GM19397 (cell line): ENCODE results near the gene BCAS4.
"Not testable (repeated sequence)": the region's sequence is repeated elsewhere in the genome, so short reads cannot be mapped to it uniquely, and the experiment has no call there.

ENCODE experiments used
- ATAC-seq: cut with Tn5 transposase; IDR thresholded peaks from one replicate; pipeline ENCODE4 v1.9.1; 2021; ENCODE audit warnings: mild to moderate bottlenecking, moderate library complexity; ENCODE audit not compliant: unreplicated experiment

BCAS4 gene

DNA sequence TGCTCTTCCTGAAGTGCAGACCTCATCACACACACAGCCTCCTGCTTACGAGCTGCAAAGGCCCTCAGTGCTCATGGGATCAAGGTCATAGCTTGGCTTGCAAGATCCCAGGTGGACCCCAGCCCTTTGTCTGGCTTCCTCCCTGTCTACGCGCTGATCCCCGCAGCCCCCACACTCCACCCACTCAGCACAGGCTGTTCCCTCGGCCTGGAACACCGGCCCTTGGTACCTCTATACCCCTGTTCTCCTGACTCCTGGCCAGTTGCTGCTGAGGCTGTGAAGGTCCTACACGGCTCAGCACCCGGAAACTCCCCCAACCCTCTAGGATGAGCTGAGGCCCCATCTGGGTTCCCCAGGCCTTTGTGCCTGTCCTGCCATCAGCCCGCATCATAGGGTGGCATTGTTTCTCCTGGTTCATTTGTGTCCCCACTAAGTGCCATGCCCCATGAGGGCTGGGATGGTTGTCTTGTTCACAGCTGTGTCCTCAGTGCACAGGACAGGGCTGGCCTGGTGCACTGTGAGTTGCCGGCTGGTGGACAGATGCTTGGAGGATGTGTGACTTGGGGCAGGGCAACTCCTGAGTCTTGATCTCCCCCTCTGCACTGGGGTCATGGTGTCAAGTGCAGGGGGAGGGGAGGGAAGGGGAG lies 79.4 kb downstream of the BCAS4 start:
- ATAC-seq: no peak

DNA sequence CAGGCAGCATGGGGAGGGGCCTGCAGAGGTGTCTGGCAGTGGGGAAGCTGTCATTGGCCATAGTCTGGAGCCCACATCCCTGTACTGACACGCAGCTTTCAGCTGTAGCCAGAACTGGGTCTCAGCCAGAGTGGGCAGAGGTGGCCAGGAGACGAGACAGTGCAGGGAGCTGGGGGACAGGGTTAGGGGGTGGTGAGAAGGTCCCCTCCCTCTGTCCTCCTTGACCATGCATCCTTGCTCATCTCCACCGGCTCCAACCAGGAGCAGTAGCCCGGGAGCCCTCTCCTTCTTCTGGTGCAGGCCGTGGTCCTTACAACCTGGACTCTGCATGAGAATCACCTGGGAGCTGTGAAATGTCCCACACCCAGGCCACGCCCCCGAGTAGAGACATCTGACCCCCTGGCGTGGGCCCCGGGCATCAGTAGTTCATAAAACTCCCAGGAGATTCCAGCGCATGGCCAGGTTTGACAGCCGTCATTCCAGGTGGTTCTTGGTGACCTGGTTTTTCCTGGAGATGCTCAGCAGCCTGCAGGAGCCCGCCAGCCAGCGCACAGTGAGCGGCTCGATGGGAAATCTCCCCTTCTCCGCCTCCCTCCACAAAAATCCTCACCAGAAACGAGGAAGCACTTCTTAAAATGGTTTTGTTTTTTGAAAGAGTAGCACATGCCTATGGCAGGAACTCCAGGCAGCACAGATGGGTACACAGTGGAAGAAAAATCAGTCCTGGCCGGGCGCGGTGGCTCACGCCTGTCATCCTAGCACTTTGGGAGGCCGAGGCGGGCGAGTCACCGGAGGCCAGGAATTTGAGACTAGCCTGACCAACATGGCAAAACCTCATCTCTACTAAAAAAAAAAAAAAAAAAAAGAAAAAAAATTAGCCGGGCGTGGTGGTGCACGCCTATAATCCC lies 80.2 kb downstream of the BCAS4 start:
- ATAC-seq: no peak

DNA sequence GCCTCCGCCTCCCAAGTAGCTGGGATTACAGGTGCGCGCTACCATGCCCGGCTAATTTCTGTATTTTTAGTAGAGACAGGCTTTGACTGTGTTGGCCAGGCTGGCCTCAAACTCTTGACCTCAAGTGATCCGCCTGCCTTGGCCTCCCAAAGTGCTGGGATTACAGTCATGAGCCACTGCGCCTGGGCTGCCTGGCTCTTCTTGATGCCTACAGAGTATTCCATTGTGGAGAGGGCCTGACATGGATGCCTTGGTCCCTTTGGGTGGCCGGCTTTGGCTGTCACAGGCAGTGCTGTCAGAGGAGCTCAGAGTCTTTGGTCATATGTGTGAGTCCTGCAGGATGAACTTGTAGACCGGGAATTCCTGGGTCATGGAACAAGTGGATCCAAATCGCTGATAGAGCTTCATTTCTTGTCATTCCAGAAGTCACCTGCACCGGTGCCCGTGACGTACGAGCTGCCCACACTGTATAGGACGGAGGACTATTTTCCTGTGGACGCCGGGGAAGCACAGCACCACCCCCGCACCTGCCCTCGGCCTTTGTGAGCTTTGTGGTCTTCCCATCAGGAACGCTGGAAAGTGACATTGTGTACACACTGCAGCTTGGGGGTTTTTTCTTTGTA lies 81.3 kb downstream of the BCAS4 start:
- ATAC-seq: no peak

DNA sequence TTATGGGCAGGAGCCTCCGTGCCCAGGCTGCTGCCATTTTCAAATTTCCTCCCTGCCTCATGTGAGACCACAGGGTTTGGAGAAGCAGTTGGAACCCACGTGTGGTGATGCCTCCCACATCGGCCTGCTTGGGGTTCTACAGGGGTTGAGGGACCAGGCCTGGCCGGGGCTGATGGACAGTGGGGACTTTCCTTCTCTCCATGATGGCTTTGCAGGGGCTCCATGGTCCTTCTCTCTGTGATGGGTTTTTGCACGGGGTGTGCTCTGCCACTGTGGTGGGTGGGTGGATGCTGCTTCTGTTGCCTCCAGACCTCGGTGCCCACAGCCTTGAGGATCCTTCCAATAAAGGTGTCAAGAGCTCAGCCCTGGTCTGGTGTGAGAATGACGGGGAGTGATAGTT lies 82.0 kb downstream of the BCAS4 start:
- no peak for ATAC-seq

DNA sequence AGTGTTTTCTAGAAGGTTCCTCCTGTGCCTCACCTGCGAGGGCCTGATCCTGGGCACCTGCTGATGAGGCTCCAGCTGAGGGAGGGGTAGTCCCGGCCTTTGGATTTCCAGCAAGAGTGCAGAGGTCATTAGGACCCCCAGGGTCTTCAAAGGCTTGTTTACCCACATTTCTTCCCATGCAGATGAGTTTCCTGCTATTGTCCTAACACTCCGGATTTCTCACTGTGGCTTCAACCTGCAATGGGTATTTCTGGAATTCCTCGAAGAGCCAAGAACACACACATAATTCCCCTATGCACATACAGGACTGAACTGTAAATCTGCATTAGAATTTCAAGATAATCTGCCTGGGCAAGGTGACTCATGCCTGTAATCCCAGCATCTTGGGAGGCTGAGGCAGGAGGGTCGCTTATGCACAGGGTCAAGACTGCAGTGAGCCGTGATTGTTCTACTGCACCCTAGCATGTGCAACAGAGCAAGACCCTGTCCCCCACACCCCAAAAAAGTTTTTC lies 82.4 kb downstream of the BCAS4 start:
- no peak for ATAC-seq

DNA sequence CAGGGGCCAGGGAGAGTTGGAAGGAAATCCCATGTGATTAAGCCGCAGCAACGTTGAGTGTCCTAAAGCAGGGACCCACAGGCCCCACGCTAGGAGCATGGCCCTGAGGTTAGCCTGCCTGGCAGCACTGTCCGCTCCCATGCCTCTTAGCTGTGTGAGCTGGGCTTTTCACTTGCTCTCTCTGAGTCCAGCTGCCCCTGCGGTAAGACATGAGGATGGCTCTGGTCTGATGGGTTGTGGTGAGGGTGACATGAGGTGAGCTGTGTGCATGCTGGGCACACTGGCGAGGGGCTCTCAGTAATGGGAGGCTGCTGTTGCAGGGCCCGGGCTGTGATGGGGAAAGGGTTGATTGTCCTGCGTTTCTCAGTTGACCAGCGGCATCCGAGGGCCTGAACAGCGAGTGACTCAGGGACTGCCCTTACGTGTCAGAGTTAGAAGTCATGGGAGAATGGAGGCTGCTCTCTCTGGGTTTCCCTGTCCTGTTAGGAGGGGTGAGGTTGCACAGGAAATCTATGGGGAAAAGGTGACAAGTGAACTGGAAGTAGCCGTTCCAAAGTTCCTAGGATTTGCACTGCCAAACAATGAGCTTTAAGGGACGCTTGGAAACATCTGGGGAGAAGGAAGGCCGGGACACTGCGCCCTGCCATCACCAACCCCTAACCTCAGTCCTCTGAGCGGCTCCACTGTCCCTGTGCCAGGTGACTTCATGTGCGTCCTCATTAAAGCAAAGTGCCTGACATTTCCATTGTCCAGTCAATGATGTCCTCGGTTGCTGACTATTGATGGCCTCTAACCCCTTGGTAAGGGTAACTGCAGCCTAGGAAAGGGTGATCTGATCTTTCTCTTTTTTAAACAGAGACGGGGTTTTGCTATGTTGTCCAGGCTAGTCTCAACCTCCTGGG lies 85.0 kb downstream of the BCAS4 start:
- no peak for ATAC-seq

DNA sequence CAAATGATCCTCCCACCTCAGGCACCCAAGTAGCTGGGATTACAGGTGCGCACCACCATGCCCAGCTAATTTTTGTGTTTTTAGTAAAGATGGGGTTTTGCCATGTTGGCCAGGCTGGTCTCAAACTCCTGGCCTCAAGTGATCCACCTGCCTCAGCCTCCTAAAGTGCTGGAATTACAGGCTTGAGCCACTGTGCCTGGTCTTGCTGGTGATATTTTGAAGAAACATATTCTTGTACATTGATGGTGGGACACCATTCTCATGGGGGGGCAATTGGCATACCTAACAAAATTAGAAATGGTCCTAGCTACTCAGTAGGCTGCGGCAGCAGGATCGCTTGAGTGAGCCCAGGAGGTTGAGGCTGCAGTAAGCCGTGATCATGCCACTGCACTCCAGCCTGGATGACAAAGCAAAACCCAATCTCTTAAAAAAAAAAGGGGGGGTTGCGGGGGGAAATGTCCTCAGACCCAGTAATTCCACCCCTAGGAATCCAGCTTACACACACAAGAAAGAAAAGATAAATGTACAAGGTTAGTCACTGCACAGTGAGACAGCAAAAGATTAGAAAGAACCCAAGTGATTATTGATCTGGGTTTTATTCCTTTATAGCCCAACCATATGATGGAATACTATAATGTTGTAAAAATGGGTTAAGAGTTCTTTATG lies 87.0 kb downstream of the BCAS4 start:
- ATAC-seq: not testable (repeated sequence)

DNA sequence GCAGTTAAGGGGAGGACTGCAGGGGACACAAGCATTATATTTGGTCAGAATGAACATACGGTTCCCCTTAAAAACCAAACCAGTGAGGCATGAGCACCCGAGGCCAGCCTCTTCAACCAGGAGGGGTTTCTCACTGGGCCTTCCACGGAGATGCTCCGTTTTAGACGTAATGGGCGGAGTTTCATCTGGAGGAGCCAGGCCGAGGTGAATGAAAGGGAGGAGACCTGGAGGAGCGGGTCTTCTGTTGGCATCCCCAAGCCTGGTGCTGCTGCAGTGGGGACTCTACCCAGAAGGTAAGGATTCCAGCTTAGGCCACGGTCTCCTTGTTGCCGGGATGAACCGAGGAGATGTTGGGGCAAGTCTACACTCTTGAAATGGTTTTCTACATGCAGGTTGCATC lies 89.0 kb downstream of the BCAS4 start:
- ATAC-seq: no peak

DNA sequence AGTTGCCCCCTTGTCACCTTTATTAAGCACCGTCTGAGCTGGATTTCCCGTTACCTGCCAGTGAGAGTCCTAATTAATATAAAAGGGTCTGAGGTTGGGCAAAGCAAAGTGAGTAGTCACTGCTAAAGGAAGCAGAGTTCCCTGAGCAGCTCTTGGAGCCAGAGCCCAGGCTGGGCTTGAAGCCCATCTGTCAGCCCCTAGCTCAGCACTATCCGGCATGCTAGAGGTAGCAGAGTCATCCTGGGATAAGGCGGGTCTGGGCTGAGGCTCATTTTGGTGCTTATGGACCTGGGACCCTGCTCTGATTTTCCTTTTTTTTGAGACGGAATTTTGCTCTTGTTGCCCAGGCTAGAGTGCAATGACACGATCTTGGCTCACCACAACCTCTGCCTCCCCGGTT lies 90.2 kb downstream of the BCAS4 start:
- no peak for ATAC-seq

DNA sequence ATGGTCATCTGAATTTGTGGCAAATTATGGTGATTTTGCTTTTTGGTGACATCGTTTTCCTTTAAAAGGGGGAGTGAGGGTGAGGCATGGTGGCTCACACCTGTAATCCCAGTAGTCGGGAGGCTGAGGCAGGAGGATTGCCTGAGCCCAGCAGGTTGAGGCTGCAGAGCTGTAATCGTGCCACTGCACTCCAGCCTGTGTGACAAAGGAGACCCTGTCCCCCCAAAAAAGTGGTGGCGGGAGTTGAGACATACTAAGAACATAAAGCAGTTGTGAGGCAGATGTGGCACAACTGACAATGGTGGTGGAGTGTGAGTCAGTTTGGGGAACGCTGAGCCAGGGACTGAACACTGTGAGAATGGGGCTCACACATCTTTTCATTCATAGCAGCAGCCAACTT lies 90.9 kb downstream of the BCAS4 start:
- no peak for ATAC-seq

DNA sequence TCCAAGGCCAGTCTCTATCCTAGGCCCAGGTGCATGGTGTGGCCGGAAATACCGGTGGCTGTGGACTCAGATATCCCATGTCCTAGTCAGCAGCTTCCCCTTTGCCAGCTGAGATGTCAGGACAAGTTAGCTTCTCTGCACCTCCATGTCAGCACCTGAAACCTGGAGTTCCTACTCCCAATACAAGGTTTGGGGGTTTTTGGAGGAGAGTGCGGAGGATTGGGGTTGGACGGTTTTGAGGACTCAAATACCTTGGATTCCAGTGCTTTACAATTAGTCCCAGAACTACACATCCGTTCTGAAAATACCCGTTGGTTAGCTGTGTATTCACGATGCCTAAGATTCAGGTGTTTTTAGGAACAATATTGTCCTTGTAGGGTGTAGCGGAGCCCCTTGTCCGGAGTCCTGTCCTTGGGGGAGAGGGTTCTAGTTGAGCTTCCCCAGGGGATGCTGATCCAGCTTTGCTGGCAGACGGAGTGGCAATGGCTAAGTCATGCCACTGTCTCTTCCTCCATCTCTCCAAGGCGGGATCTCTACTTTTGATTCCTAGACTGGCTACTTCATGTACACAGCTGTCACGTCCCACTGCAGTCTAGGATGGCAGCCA lies 91.4 kb downstream of the BCAS4 start:
- ATAC-seq: no peak

DNA sequence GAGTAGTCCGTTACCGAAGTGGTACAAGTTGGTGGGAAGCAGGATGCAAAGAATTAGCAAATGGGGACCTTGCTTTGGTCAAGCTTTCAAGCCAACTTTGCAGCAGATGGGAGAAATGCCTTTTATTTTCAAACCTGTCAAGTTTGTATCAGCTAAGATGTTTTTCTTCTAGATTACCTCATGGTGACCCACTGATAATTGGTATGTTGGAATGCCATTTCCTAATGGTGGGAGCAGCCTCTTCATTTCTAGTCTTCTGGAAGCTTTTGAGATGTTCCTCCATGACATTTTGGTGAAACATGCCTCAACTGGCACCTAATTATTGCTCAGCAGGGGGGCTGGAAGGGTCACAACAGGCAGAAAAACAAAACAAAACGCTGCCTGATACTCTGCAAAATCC lies 92.7 kb downstream of the BCAS4 start:
- no peak for ATAC-seq

DNA sequence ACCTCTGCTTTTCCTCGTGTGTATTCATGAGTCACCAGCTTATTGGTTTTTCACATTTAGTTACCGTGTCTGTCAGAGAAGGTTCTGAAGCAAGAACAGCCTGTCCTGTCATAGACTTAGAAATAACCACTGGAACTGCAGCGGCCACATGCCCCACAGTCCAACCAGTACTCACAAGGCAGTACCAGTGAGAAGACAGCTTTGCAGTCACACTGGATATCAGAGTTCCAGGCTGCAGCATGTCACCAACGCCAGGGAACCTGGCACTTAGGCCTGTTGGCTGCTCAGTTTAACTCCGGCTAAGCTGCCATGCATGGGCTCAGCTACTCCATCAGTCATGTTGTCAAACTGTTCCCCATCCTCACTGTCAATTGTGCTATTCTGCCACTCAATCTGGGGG lies 96.3 kb downstream of the BCAS4 start:
- ATAC-seq: no peak

DNA sequence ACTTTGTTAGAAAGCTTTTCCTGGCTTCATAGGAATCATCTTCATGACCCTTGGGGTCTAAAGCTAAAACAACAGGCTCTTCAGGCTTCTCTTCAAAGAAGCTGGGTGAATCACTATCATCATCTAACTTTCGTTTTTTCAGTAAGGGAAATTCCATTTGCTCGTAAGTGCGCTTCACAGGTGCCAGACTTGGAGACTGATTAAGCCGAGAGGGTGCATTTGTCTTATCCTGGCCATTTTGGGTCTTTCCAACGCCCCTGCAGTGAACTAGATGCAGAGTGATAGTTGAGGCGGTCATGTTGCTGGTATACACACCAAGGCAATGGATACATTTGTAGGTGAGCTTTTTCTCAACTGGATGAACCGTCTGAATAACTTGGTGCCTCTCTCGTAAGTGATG lies 97.5 kb downstream of the BCAS4 start:
- no peak for ATAC-seq

DNA sequence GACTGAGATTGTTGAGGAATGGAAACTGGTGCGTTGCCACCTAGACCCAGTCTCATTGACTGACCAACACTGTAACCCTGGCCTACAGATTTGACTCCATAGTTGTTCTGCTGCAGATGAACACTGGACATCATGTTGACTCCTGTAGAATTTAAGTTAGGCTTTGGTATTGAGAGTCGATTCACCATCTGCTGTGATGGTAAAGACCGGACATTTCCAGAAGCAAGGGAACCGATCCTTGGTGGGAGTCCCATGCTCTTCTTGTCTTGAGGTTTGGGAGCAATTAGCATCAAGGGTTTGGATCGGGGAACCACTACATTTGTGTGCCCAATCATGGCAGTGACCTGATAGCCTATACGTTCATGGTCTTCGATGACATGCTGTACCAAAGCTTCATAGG lies 98.8 kb downstream of the BCAS4 start:
- ATAC-seq: no peak

DNA sequence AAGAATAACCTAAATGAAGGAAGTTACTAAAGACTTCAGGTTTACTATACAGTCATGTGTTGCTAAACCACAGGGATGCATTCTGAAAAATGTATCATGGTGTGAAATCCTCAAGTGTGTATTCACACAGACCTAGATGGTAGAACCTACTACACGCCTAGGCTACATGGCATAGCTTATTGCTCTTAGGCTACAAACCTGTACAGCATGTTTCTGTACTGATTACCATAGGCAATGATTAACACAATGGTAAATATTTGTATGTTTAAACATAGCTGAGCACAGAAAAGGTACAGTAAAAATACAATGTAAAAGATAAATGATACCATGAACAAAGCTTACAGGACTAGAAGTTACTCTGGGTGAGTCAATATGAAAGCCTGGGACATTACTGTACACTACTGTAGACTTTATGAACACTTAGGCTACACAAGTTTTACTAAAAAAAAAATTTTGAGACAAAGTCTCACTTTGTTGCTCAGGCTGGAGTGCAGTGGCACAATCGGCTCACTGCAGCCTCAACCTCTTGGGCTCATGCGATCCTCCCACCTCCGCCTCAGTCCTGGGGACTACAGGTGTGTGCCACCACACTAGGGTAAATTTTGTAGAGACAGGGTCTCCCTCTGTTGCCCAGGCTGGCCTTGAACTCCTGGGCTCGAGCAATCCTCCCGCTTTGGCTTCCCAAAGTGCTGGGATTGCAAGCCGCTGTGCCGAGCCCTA lies 100.4 kb downstream of the BCAS4 start:
- ATAC-seq: no peak

DNA sequence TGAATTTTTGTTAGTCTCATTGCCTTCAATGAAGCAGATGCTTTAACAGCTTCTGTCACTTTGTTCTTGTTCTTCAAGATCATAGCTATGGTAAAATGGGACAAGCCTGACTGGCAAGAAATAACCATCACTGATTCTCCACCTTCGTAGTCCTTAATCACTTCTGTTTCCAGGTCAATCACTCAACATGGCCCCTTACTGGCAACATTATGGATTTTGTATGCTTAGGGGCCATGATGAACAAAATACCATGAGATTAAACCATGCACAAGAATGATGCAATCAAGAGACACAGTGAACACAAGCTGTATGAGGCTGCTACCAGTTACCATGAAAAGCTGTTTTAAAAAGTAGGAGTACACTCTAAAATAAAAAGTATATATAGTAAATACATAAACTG lies 103.6 kb downstream of the BCAS4 start:
- no peak for ATAC-seq

DNA sequence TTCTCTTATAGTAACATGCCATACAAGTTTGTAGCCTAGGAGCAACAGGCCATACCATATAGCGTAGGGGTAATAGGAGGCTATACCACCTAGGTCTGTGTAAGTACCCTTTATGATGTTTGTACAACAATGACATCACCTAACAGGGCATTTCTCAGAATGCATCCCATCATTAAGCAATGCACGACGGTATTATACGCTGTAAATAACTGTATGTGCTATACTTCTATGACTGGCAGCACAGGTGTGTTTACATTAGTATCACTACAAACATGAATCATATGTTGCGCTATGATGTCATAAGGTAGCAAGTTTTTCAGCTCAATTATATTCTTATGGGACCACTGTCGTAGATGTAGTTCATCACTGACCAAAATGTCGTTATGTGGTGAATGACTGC lies 105.4 kb downstream of the BCAS4 start:
- no peak for ATAC-seq

DNA sequence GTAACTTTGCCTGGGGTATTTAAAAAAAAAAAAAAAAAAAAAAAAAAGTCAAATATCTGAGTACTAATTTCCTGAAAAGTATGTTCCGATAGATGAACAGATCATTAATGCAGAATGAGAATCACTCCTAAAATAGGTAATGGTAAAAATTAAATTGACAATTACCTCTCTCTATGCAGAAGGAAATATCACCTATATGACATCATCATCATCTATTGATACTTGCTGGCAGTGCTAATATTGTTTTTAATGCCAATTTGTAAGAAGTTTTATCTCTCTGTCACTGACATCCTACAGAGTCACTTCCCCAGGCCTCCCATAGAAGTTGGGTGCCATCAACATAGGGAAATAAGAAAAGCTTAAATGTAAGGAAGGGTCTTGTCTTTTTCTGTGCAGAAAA lies 106.4 kb downstream of the BCAS4 start:
- no peak for ATAC-seq
